Measurements from ENCODE around the gene KRTAP10-1. TPM values are rescaled to one million over a fixed set of nuclear protein-coding genes. Genes with fewer than 3 reads are reported as not detected.

Gene KRTAP10-1
- total and polyA plus RNA-seq, 2 of the 13 experiments (the other 11 are each of a cell fraction or from before 2014, with no cell fraction given): not detected

- TF ChIP-seq ZNF280D (CRISPR knock-in tag; IDR thresholded peaks at IDR 0.05): no peak
- no peak for TF ChIP-seq ZNF326 (CRISPR knock-in tag; IDR thresholded peaks at IDR 0.05; ENCODE audit: borderline replicate concordance)
- no peak for TF ChIP-seq DBP (CRISPR knock-in tag; IDR thresholded peaks at IDR 0.05; ENCODE audit: not compliant biosample characterization)
- no peak for TF ChIP-seq MAF1 (CRISPR knock-in tag; IDR thresholded peaks at IDR 0.05; ENCODE audit: borderline replicate concordance)
- 0 out of 2 replicates have a peak, but pooled peaks have one; percentile 63 for TF ChIP-seq HNRNPL (IDR thresholded peaks at IDR 0.05; ENCODE audit: low read depth, low read length)
- no peak for TF ChIP-seq HBP1 (CRISPR knock-in tag; IDR thresholded peaks at IDR 0.05; ENCODE audit: low read depth)
- TF ChIP-seq ZNF224 (CRISPR knock-in tag; IDR thresholded peaks at IDR 0.05): 0 out of 2 replicates have a peak, but pooled peaks have one; percentile 40
- TF ChIP-seq ZNF670 (CRISPR knock-in tag; IDR thresholded peaks at IDR 0.05; ENCODE audit: borderline replicate concordance): no peak
- 0 out of 2 replicates have a peak, but pooled peaks have one; percentile 47 for TF ChIP-seq NR1H2 (CRISPR knock-in tag; IDR thresholded peaks at IDR 0.05; ENCODE audit: borderline replicate concordance, low read depth)
- TF ChIP-seq ZSCAN25 (CRISPR knock-in tag; IDR thresholded peaks at IDR 0.05): peak; percentile 86
- TF ChIP-seq ZNF891 (CRISPR knock-in tag; IDR thresholded peaks at IDR 0.05): peak; percentile 75; the same call in 1 of the 2 replicates
- no peak for TF ChIP-seq SP1 (IDR thresholded peaks at IDR 0.05)
- no peak for TF ChIP-seq SP1 (CRISPR knock-in tag; IDR thresholded peaks at IDR 0.05)
- 0 out of 2 replicates have a peak, but pooled peaks have one; percentile 71 for TF ChIP-seq ZNF430 (CRISPR knock-in tag; IDR thresholded peaks at IDR 0.05)
- TF ChIP-seq ZNF720 (CRISPR knock-in tag; IDR thresholded peaks at IDR 0.05): no peak
- TF ChIP-seq FOXP1 (IDR thresholded peaks at IDR 0.05): no peak
- TF ChIP-seq FOXP1 (CRISPR knock-in tag; IDR thresholded peaks at IDR 0.05): no peak
- no peak for TF ChIP-seq RBM22 (optimal IDR thresholded peaks at IDR 0.05; ENCODE audit: low read length)
- no peak for TF ChIP-seq ZNF615 (CRISPR knock-in tag; IDR thresholded peaks at IDR 0.05; ENCODE audit: borderline replicate concordance)
- TF ChIP-seq ZNF574 (CRISPR knock-in tag; IDR thresholded peaks at IDR 0.05): peak; percentile 45; the same call in 1 of the 2 replicates
- TF ChIP-seq TBP (CRISPR knock-in tag; IDR thresholded peaks at IDR 0.05): 0 out of 2 replicates have a peak, but pooled peaks have one; percentile 43
- 0 out of 2 replicates have a peak, but pooled peaks have one; percentile 44 for TF ChIP-seq HOXA3 (CRISPR knock-in tag; IDR thresholded peaks at IDR 0.05)
- no peak for TF ChIP-seq ZNF629 (CRISPR knock-in tag; conservative IDR thresholded peaks at IDR 0.05)
Observed at GRCh38 chr21:44510508-44511218, 29.3 kb downstream of the KRTAP10-1 start (continued).

All from HepG2 (cell line).